ENCODE measurements around the gene CERS5. TPM values are rescaled to one million over a fixed set of nuclear protein-coding genes. Genes with fewer than 3 reads are reported as not detected.

The CERS5 gene
- total RNA-seq, 1 experiment from 2014 or later = 28.2 TPM

DNA sequence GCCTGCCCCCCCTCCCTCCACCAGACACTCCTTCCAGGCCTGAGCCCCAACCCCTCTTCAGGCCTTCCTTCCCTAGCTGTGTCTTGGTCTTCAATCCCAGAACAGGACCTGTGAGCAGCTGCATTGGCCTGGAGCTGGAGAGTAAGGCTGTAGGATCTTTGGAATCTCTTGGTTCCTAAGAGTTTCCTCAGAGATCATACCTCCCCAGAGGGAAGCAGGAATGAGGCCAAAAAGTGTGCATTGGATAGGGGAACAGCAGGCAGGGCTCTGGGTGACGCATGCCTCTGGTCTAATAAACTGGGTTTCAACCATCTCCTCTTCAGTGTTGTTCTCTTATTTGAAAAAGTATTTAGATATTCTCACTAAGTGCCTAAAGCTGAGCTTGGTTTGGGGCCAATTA is 83.9 kb downstream of the CERS5 start:
- TF ChIP-seq, protein P1, sequence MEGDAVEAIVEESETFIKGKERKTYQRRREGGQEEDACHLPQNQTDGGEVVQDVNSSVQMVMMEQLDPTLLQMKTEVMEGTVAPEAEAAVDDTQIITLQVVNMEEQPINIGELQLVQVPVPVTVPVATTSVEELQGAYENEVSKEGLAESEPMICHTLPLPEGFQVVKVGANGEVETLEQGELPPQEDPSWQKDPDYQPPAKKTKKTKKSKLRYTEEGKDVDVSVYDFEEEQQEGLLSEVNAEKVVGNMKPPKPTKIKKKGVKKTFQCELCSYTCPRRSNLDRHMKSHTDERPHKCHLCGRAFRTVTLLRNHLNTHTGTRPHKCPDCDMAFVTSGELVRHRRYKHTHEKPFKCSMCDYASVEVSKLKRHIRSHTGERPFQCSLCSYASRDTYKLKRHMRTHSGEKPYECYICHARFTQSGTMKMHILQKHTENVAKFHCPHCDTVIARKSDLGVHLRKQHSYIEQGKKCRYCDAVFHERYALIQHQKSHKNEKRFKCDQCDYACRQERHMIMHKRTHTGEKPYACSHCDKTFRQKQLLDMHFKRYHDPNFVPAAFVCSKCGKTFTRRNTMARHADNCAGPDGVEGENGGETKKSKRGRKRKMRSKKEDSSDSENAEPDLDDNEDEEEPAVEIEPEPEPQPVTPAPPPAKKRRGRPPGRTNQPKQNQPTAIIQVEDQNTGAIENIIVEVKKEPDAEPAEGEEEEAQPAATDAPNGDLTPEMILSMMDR (IDR thresholded peaks at IDR 0.05; ENCODE audit: unreplicated experiment) = no peak
- no peaks in the 10 kb centered on the region for H3K27me3 Mint-ChIP-seq (ENCODE audit: unreplicated experiment)
- intact Hi-C loops (cut with micrococcal nuclease; ENCODE audit: unreplicated experiment) = no loop called here
- H3K36me3 Mint-ChIP-seq (ENCODE audit: insufficient read depth, unreplicated experiment) = peaks cover 17% of the 10 kb centered on the region
- peak overlapping the region; percentile 77 for H3K27ac Mint-ChIP-seq (ENCODE audit: unreplicated experiment)
- H3K4me3 Mint-ChIP-seq (ENCODE audit: low read depth, unreplicated experiment) = peak overlapping the region; percentile 59
- CTCF ChIA-PET = no interaction called here
- no peaks in the 10 kb centered on the region for H3K9me3 Mint-ChIP-seq (ENCODE audit: low read depth, unreplicated experiment)
- DNase-seq = no peak
- no TSS peak for BruUV-seq (replicated peaks)
- H3K4me1 Mint-ChIP-seq (ENCODE audit: low read depth, unreplicated experiment) = peaks cover 6% of the 10 kb centered on the region

DNA sequence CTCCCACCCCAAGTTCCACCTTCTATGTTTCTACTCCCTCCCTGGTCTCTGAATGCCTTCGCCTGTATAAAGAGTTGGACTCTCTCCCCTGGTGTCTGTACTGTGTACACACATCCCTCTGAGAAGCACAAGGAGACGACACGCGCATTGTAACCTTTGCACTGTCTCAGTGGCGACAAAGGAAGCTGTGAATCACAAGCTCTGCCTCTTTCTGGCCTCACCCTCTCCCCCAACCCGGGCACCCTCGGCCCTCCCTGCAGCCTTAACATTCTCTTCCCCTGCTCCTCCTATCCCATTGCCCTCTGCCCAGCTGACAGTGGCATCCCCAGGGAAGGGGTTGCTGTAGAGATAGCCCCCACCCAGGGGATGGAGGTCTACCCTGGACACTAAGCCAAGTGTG is 84.5 kb downstream of the CERS5 start:
- no peak overlapping the region for H3K27ac Mint-ChIP-seq (ENCODE audit: unreplicated experiment)
- intact Hi-C loops (cut with micrococcal nuclease; ENCODE audit: unreplicated experiment) = no loop called here
- H3K36me3 Mint-ChIP-seq (ENCODE audit: insufficient read depth, unreplicated experiment) = peaks cover 17% of the 10 kb centered on the region
- BruUV-seq (replicated peaks) = no TSS peak
- TF ChIP-seq, protein P1 (IDR thresholded peaks at IDR 0.05; ENCODE audit: unreplicated experiment) = no peak
- no peak overlapping the region for H3K4me3 Mint-ChIP-seq (ENCODE audit: low read depth, unreplicated experiment)
- DNase-seq = no peak
- CTCF ChIA-PET = no interaction called here
- H3K4me1 Mint-ChIP-seq (ENCODE audit: low read depth, unreplicated experiment) = no peaks in the 10 kb centered on the region
- H3K9me3 Mint-ChIP-seq (ENCODE audit: low read depth, unreplicated experiment) = no peaks in the 10 kb centered on the region
- no peaks in the 10 kb centered on the region for H3K27me3 Mint-ChIP-seq (ENCODE audit: unreplicated experiment)

DNA sequence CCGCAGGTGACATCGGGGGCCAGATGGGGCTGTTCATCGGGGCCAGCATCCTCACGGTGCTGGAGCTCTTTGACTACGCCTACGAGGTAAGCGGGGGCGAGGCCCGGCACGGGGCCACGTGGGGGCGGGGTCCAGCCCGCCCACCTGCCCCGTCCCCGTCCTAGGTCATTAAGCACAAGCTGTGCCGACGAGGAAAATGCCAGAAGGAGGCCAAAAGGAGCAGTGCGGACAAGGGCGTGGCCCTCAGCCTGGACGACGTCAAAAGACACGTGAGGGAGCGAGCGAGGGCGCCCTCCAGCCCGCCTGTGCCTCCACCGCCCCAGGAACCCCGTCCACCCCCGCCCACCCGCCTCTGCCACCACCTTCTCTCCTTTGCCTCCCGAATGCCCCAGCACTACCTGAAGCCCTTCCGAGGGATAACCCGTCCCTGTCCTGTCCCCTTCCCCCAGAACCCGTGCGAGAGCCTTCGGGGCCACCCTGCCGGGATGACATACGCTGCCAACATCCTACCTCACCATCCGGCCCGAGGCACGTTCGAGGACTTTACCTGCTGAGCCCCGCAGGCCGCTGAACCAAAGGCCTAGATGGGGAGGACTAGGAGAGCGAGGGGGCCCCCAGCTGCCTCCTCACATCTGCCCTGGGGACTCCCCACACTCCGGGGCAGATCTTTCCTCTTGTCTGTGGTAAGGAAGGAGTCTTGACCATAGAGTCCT is 85.9 kb downstream of the CERS5 start:
- no TSS peak for BruUV-seq (replicated peaks)
- CTCF ChIA-PET = no interaction called here
- peaks cover 17% of the 10 kb centered on the region for H3K36me3 Mint-ChIP-seq (ENCODE audit: insufficient read depth, unreplicated experiment)
- TF ChIP-seq, protein P1 (IDR thresholded peaks at IDR 0.05; ENCODE audit: unreplicated experiment) = no peak
- no peaks in the 10 kb centered on the region for H3K4me1 Mint-ChIP-seq (ENCODE audit: low read depth, unreplicated experiment)
- H3K9me3 Mint-ChIP-seq (ENCODE audit: low read depth, unreplicated experiment) = no peaks in the 10 kb centered on the region
- H3K4me3 Mint-ChIP-seq (ENCODE audit: low read depth, unreplicated experiment) = no peak overlapping the region
- no peak overlapping the region for H3K27ac Mint-ChIP-seq (ENCODE audit: unreplicated experiment)
- intact Hi-C loops (cut with micrococcal nuclease; ENCODE audit: unreplicated experiment) = no loop called here
- H3K27me3 Mint-ChIP-seq (ENCODE audit: unreplicated experiment) = no peaks in the 10 kb centered on the region
- no peak for DNase-seq

DNA sequence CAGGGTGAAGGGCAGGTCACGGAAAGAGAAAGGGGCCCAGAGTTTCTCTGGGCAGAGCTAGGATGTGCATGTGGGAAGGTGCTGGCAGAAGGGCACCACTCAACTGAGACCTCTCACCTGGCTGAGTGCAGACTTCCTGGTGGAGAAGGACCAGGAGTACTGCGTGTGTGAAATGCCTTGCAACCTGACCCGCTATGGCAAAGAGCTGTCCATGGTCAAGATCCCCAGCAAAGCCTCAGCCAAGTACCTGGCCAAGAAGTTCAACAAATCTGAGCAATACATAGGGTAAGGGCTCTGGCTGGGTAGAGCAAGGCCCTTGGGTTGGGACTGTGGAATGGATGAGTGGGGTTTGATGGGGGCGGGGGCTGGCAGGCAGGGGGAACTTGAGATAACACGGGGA is 87.4 kb downstream of the CERS5 start:
- TF ChIP-seq, protein P1 (IDR thresholded peaks at IDR 0.05; ENCODE audit: unreplicated experiment) = no peak
- CTCF ChIA-PET = no interaction called here
- no peak overlapping the region for H3K4me3 Mint-ChIP-seq (ENCODE audit: low read depth, unreplicated experiment)

More for the DNA sequence above, 87.4 kb downstream of the CERS5 start:
- H3K36me3 Mint-ChIP-seq (ENCODE audit: insufficient read depth, unreplicated experiment) = peaks cover 11% of the 10 kb centered on the region
- H3K4me1 Mint-ChIP-seq (ENCODE audit: low read depth, unreplicated experiment) = peaks cover 6% of the 10 kb centered on the region
- H3K9me3 Mint-ChIP-seq (ENCODE audit: low read depth, unreplicated experiment) = no peaks in the 10 kb centered on the region
- H3K27me3 Mint-ChIP-seq (ENCODE audit: unreplicated experiment) = no peaks in the 10 kb centered on the region
- no TSS peak for BruUV-seq (replicated peaks)
- H3K27ac Mint-ChIP-seq (ENCODE audit: unreplicated experiment) = no peak overlapping the region
- intact Hi-C loops (cut with micrococcal nuclease; ENCODE audit: unreplicated experiment) = loop anchor here (5.0 to 10.0 kb wide), 2 partner anchors 98 to 235 kb away; no protein-coding TSS in a partner anchor
- no peak for DNase-seq

Other genes with a start within 250 kb of the CERS5 start
- not detected in 2 replicates for gene AQP2, start 216.6 kb downstream of the CERS5 start, total RNA-seq (2022)
- gene AQP5, start 205.5 kb downstream of the CERS5 start, total RNA-seq (2022) = 51.9 and 54.2 TPM in 2 replicates
- gene AQP6, start 194.4 kb downstream of the CERS5 start, total RNA-seq (2022) = 0.86 and 0.94 TPM in 2 replicates
- 59.4 and 62.0 TPM in 2 replicates for gene RACGAP1, start 141.9 kb downstream of the CERS5 start, total RNA-seq (2022)
- gene ASIC1, start 109.8 kb downstream of the CERS5 start, total RNA-seq (2022) = 3.5 and 4.1 TPM in 2 replicates
- 36.9 and 40.9 TPM in 2 replicates for gene SMARCD1, start 82.0 kb downstream of the CERS5 start, total RNA-seq (2022)
- gene GPD1, start 63.4 kb downstream of the CERS5 start, total RNA-seq (2022) = 0.21 and 1.0 TPM in 2 replicates
- 37.1 and 39.7 TPM in 2 replicates for gene COX14, start 55.1 kb downstream of the CERS5 start, total RNA-seq (2022)
- 48.9 and 67.6 TPM in 2 replicates for gene LIMA1, start 116.2 kb upstream of the CERS5 start, total RNA-seq (2022)
- gene FAM186A, start 229.2 kb upstream of the CERS5 start, total RNA-seq (2022) = not detected in 2 replicates
- gene LARP4, start 233.5 kb upstream of the CERS5 start, total RNA-seq (2022) = 57.7 and 67.6 TPM in 2 replicates

Measured in Calu3 (cell line).